GM23338 (cell line): Measurements from ENCODE around the gene ZDHHC5.

ENCODE experiments used
- CREB1 ChIP-seq: fragments of 250-450 bp; sonication (Bioruptor Pico); IDR thresholded peaks from 2 replicates; pipeline ENCODE4 v1.5.0; 2020; ENCODE audit warnings: low read depth, mild to moderate bottlenecking, moderate library complexity
- CTCF ChIP-seq, 2 experiments: fragments of 200-600 bp in 1 of 2; sonication (generic) in 1 of 2; conservative IDR thresholded peaks; 2 replicates each; pipeline versions ENCODE4 v1.5.1 to v1.6.1; 2016 to 2017; ENCODE audit warnings: antibody characterized with exemption in 2 of 2, low read depth in 2 of 2, mild to moderate bottlenecking in 2 of 2, moderate library complexity in 1 of 2
- EZH2 ChIP-seq: fragments of 200-600 bp; sonication (generic); IDR thresholded peaks from one replicate; pipeline ENCODE4 v1.8.0; 2017; ENCODE audit warnings: antibody characterized with exemption, mild to moderate bottlenecking, low read depth; ENCODE audit not compliant: unreplicated experiment
- EZH2phosphoT487 ChIP-seq: fragments of 200-600 bp; sonication (generic); IDR thresholded peaks from one replicate; pipeline ENCODE4 v1.8.1; 2018; ENCODE audit warnings: antibody characterized with exemption; ENCODE audit not compliant: unreplicated experiment
- JUNB ChIP-seq: IDR thresholded peaks from one replicate; pipeline ENCODE4 v1.6.1; 2016; ENCODE audit warnings: antibody characterized with exemption; ENCODE audit not compliant: unreplicated experiment
- POLR2AphosphoS5 ChIP-seq: IDR thresholded peaks from 2 replicates; pipeline ENCODE4 v1.6.1; 2016; ENCODE audit warnings: antibody characterized with exemption, low read depth
- REST ChIP-seq: IDR thresholded peaks from one replicate; pipeline ENCODE4 v1.6.1; 2018; ENCODE audit warnings: antibody characterized with exemption; ENCODE audit not compliant: unreplicated experiment
- ZNF462 ChIP-seq: fragments of 250-450 bp; sonication (Bioruptor Pico); IDR thresholded peaks from 2 replicates; pipeline ENCODE4 v1.5.0; 2020; ENCODE audit warnings: mild to moderate bottlenecking, moderate library complexity

- no peak for TF ChIP-seq CTCF (conservative IDR thresholded peaks at IDR 0.05; ENCODE audit: low read depth in 2 of 2)
- TF ChIP-seq EZH2, result no peak
- no peak for TF ChIP-seq REST
- TF ChIP-seq CREB1 (CRISPR knock-in tag), result no peak
- no peak for TF ChIP-seq EZH2phosphoT487
- TF ChIP-seq POLR2AphosphoS5, result no peak
- no peak for TF ChIP-seq JUNB
- TF ChIP-seq ZNF462, result no peak
Measured at GRCh38 chr11:57681168-57681567, 13.3 kb downstream of the ZDHHC5 start.
